GM12878 (cell line): ENCODE measurements around the gene ARHGDIG. TPM values are rescaled to one million over a fixed set of nuclear protein-coding genes. Genes with fewer than 3 reads are reported as not detected.

Experiments used
- ATAC-seq: fragments of 200-7000 bp; cut with Tn5 transposase; 3 replicates; pipeline ENCODE4 v1.9.1; 2020; ENCODE audit warnings: mild to moderate bottlenecking, moderate library complexity
- BruUV-seq: library from RNA; stranded (reverse); fragments of 400-500 nt; replicated peaks from 2 replicates; lab custom pipeline; 2021; lab: Mats Ljungman, UMichigan
- CTCF ChIA-PET: fragments of 300-600 bp; sonication (Branson Sonifier 250); formaldehyde crosslinking; extraction: SDS; loops from one replicate; lab custom pipeline; 2021; ENCODE audit warnings: inconsistent platforms; lab: Yijun Ruan, JAX
- POLR2A ChIA-PET: fragments of 350-600 bp; formaldehyde crosslinking; extraction: SDS; loops from one replicate; lab custom pipeline; 2021; ENCODE audit warnings: inconsistent platforms; lab: Charles Lee
- RAD21 ChIA-PET: fragments of 300-600 bp; sonication (Branson Sonifier 250); formaldehyde crosslinking; loops from one replicate; lab custom pipeline; 2023; ENCODE audit warnings: antibody characterized with exemption; ENCODE audit not compliant: unreplicated experiment; lab: Charles Lee
- SMC1A ChIA-PET: fragments of 300-600 bp; sonication (Branson Sonifier 250); formaldehyde crosslinking; loops from one replicate; lab custom pipeline; 2023; ENCODE audit not compliant: unreplicated experiment, uncharacterized antibody; lab: Charles Lee
- DNase-seq: peaks from one replicate; pipeline ENCODE4 v3.0.0-alpha.2; 2011; ENCODE audit warnings: low read depth, low spot score
- FAIRE-seq: peaks from 3 replicates; lab custom pipeline; 2011; peaks lifted over from hg19 to GRCh38; lab: Jason Lieb, UNC
- H2AFZ ChIP-seq: 2 replicates; pipeline ENCODE4 v1.6.0; 2011; ENCODE audit warnings: low read depth, low read length, control low read depth; ENCODE audit not compliant: control insufficient read depth
- H3K27ac ChIP-seq: 2 replicates; pipeline ENCODE4 v1.5.1; 2011; ENCODE audit warnings: control low read depth; ENCODE audit not compliant: control insufficient read depth, insufficient read depth
- H3K27me3 ChIP-seq, 2 experiments: replicated peaks in 1 of 2; 2 replicates each; pipeline versions ENCODE4 v1.6.0 to v1.6.1; 2011; ENCODE audit warnings: low read length in 1 of 2; ENCODE audit not compliant: control insufficient read depth in 2 of 2, insufficient read depth in 2 of 2
- H3K36me3 ChIP-seq, 2 experiments: 2 replicates each; pipeline ENCODE4 v1.5.1; 2011; ENCODE audit warnings: low read length in 1 of 2; ENCODE audit not compliant: control insufficient read depth in 2 of 2, insufficient read depth in 2 of 2
- H3K4me1 ChIP-seq: 2 replicates; pipeline ENCODE4 v1.6.1; 2011; ENCODE audit warnings: mild to moderate bottlenecking, low read length, moderate library complexity, mixed read lengths; ENCODE audit not compliant: control insufficient read depth, insufficient read depth
- H3K4me2 ChIP-seq: 2 replicates; pipeline ENCODE4 v1.6.0; 2011; ENCODE audit warnings: control low read depth; ENCODE audit not compliant: control insufficient read depth, insufficient read depth
- H3K4me3 ChIP-seq: fragments of 200-600 bp; sonication (generic); 2 replicates; pipeline ENCODE4 v1.5.1; 2016
- H3K79me2 ChIP-seq: 2 replicates; pipeline ENCODE4 v1.6.0; 2011; ENCODE audit warnings: low read length; ENCODE audit not compliant: control insufficient read depth, insufficient read depth
- H3K9ac ChIP-seq: 2 replicates; pipeline ENCODE4 v1.8.0; 2011; ENCODE audit warnings: low read length, control low read depth, mixed read lengths; ENCODE audit not compliant: control insufficient read depth, insufficient read depth
- H3K9me3 ChIP-seq: replicated peaks from 3 replicates; pipeline ENCODE4 v1.5.1; 2011; ENCODE audit warnings: mild to moderate bottlenecking, low read length; ENCODE audit not compliant: control insufficient read depth, insufficient read depth
- H4K20me1 ChIP-seq: 2 replicates; pipeline ENCODE4 v1.6.0; 2011; ENCODE audit not compliant: control insufficient read depth, insufficient read depth
- ATF7 ChIP-seq: fragments of 450-650 bp; IDR thresholded peaks from 2 replicates; pipeline ENCODE4 v1.6.1; 2016; ENCODE audit warnings: low read depth, mild to moderate bottlenecking
- CHD1 ChIP-seq: IDR thresholded peaks from 2 replicates; pipeline ENCODE4 v1.6.1; 2012; ENCODE audit warnings: low read depth, low read length, improper control_type of control experiment
- KLF5 ChIP-seq: fragments of 450-650 bp; IDR thresholded peaks from 2 replicates; pipeline ENCODE4 v1.6.1; 2014; ENCODE audit warnings: mild to moderate bottlenecking; ENCODE audit not compliant: partially characterized antibody
- POLR2A ChIP-seq: IDR thresholded peaks from 2 replicates; pipeline ENCODE4 v1.6.1; 2011; ENCODE audit warnings: low read depth, mild to moderate bottlenecking, low read length
- POLR2AphosphoS5 ChIP-seq: IDR thresholded peaks from 2 replicates; pipeline ENCODE4 v1.6.1; 2011; ENCODE audit warnings: mild to moderate bottlenecking, low read length, inconsistent platforms
- RAD51 ChIP-seq: fragments of 450-650 bp; IDR thresholded peaks from 2 replicates; pipeline ENCODE4 v1.6.1; 2016; ENCODE audit warnings: moderate library complexity, mild to moderate bottlenecking, inconsistent platforms
- SMC3 ChIP-seq: IDR thresholded peaks from 2 replicates; pipeline ENCODE4 v1.6.1; 2011; ENCODE audit warnings: low read length, improper control_type of control experiment, borderline replicate concordance
- SREBF1 ChIP-seq: IDR thresholded peaks from 2 replicates; pipeline ENCODE4 v1.6.1; 2012; ENCODE audit warnings: mild to moderate bottlenecking, low read length
- STAT1 ChIP-seq: fragments of 450-650 bp; conservative IDR thresholded peaks from 2 replicates; pipeline ENCODE4 v1.6.1; 2014; ENCODE audit warnings: antibody characterized with exemption, mild to moderate bottlenecking
- WGBS: methylation state at CpG from one replicate; pipeline ENCODE4 v1.1.6; 2016; ENCODE audit warnings: low lambda C conversion rate; ENCODE audit not compliant: insufficient replicate concordance, insufficient coverage; ENCODE audit errors: missing lambda C conversion rate; 5-methylcytosine and 5-hydroxymethylcytosine counted together
- in situ Hi-C: fragments of 300-500 bp; cut with MboI; formaldehyde crosslinking; loops from 9 replicates; pipeline ENCODE4 v1.14.3; 2018; ENCODE audit warnings: mixed read lengths
- intact Hi-C: fragments of 100-400 bp; cut with micrococcal nuclease; formaldehyde crosslinking; loops from one replicate; pipeline ENCODE4 v1.14.2; 2022; ENCODE audit not compliant: unreplicated experiment
- polyA plus RNA-seq, 11 experiments: library from polyadenylated mRNA; depleted of rRNA in 4 of 11; unstranded in 6 of 11; stranded (reverse) in 5 of 11; fragments of >200 nt; fragmentation: Nextera tagmentation in 4 of 11; fragmentation: Illumina TruSeq in 1 of 11; extraction: Ambion mirVana in 4 of 11; extraction: Trizol in 1 of 11; gene quantifications; 1 replicate in 1 of 11; 2 replicates in 10 of 11; pipeline versions ENCODE4 v1.2.1 to v1.2.3, GENCODE V29; 2011 to 2016; ENCODE audit warnings: inconsistent platforms in 2 of 11, missing spikeins in 2 of 11, low read depth in 1 of 11
- total RNA-seq, 4 experiments: library from RNA; depleted of rRNA in 3 of 4; stranded (reverse); fragments of >200 nt in 3 of 4; fragmentation: Illumina TruSeq in 1 of 4; extraction: Trizol in 1 of 4; gene quantifications; 2 replicates each; pipeline versions ENCODE4 v1.2.1 to v1.2.3, GENCODE V29; 2013 to 2021
- TF ChIP-seq, protein P1 (sequence below): fragments of 450-650 bp; IDR thresholded peaks from 2 replicates; pipeline ENCODE4 v1.6.1; 2014; ENCODE audit warnings: mild to moderate bottlenecking
- TF ChIP-seq, protein P2 (sequence below): IDR thresholded peaks from 2 replicates; pipeline ENCODE4 v1.6.1; 2012; ENCODE audit warnings: low read length, inconsistent platforms

The ARHGDIG gene
- total and polyA plus RNA-seq, 10 of the 15 experiments (the other 5 are each of a cell fraction or from before 2014, with no cell fraction given) = not detected

DNA sequence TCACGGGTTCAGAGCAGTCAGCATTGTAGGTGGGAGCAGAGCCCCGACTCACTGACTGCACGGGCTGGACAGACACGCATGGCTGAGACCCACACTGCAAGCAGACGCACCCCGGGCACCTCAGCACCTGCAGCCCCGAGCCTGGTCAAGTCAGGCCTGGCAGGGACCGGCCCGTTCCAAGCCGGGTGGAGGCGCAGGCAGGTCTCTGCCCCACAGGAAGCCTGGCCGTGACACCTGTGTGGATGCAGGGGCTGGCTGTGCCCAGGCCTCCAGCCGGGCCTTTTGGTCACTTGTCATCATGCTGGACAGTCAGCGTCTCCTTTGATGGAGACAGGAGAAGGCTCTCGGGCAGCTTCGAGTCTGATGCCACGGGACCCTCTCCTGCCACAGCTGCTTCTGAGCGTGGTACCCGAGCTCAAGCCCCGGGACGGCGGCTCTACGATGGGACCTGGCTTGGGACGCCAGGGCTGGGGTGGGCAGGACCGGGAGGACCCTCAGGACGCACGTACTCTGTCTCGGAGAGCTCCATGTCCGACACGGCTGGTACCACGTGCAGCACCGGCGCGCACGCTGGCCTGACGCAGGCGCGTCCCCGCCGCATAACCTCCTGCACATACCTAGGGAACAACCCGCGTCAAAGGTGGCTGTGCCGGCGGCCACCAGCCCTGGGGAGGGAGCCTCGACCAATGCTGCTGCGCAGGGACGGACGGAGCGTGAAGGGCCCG lies 10.5 kb downstream of the ARHGDIG start:
- H3K9ac ChIP-seq = no peak overlapping the region
- no peak overlapping the region for H2AFZ ChIP-seq
- FAIRE-seq (no peak), DNase-seq (no peak), ATAC-seq (no peak)
- no peaks in the 10 kb centered on the region for H3K4me1 ChIP-seq
- no peaks in the 10 kb centered on the region for H3K79me2 ChIP-seq
- RAD21 ChIA-PET = interaction anchor here (0.6 kb wide), 1 partner anchor 9 kb away, joined by 3 read pairs; no protein-coding TSS in a partner anchor
- H3K27me3 ChIP-seq = no peaks in the 10 kb centered on the region
- intact Hi-C loops (no loop called here), in situ Hi-C loops (no loop called here)
- TF ChIP-seq POLR2AphosphoS5 = no peak
- TF ChIP-seq KLF5 = no peak
- no peak; the same call in 1 of the 2 replicates for TF ChIP-seq POLR2A
- TF ChIP-seq, protein P1, sequence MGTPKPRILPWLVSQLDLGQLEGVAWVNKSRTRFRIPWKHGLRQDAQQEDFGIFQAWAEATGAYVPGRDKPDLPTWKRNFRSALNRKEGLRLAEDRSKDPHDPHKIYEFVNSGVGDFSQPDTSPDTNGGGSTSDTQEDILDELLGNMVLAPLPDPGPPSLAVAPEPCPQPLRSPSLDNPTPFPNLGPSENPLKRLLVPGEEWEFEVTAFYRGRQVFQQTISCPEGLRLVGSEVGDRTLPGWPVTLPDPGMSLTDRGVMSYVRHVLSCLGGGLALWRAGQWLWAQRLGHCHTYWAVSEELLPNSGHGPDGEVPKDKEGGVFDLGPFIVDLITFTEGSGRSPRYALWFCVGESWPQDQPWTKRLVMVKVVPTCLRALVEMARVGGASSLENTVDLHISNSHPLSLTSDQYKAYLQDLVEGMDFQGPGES = no peak
- TF ChIP-seq SREBF1 = no peak
- no peak for TF ChIP-seq STAT1
- no peak for TF ChIP-seq ATF7
- TF ChIP-seq SMC3 = no peak
- no peak for TF ChIP-seq RAD51
- TF ChIP-seq, protein P2, sequence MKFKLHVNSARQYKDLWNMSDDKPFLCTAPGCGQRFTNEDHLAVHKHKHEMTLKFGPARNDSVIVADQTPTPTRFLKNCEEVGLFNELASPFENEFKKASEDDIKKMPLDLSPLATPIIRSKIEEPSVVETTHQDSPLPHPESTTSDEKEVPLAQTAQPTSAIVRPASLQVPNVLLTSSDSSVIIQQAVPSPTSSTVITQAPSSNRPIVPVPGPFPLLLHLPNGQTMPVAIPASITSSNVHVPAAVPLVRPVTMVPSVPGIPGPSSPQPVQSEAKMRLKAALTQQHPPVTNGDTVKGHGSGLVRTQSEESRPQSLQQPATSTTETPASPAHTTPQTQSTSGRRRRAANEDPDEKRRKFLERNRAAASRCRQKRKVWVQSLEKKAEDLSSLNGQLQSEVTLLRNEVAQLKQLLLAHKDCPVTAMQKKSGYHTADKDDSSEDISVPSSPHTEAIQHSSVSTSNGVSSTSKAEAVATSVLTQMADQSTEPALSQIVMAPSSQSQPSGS = no peak
- TF ChIP-seq CHD1 = no peak
- WGBS = 96% methylated on average over 50 of the region's 50 CpGs
- SMC1A ChIA-PET = no interaction called here
- H3K4me2 ChIP-seq = no peak overlapping the region
- CTCF ChIA-PET = no interaction called here
- H3K36me3 ChIP-seq = peaks cover 0 to 13% of the 10 kb centered on the region in 2 experiments; a peak in 2 of 4 replicates
- no TSS peak for BruUV-seq
- no peaks in the 10 kb centered on the region for H4K20me1 ChIP-seq
- no peak overlapping the region for H3K4me3 ChIP-seq
- no peaks in the 10 kb centered on the region for H3K9me3 ChIP-seq
- POLR2A ChIA-PET = no interaction called here
- no peak overlapping the region for H3K27ac ChIP-seq
